Natural killer cell (primary cell): ENCODE measurements around the gene ZNF337. TPM values are rescaled to one million over a fixed set of nuclear protein-coding genes. Genes with fewer than 3 reads are reported as not detected.
A peak's percentile ranks its signal among the peaks of the same experiment; 100 is the strongest.
"Not testable (repeated sequence)": the region's sequence is repeated elsewhere in the genome, so short reads cannot be mapped to it uniquely, and the experiment has no call there.

ENCODE experiments used
- ATAC-seq, 3 donors: fragments of 150-1000 bp in 2 of 3; fragments of 200-7000 bp in 1 of 3; cut with Tn5 transposase; 1 replicate in 1 of 3; 2 replicates in 2 of 3; pipeline ENCODE4 v1.10.0; 2021; ENCODE audit warnings: mild to moderate bottlenecking in 2 of 3, moderate library complexity in 2 of 3
- DNase-seq, 2 donors: peaks; one replicate each; pipeline versions ENCODE4 v3.0.0 to v3.0.0-alpha.2; 2013 to 2021; ENCODE audit warnings: mixed read lengths in 1 of 2
- H3K27ac ChIP-seq: one replicate; pipeline ENCODE4 v1.5.1; 2013; ENCODE audit warnings: mild to moderate bottlenecking, low read length
- H3K27me3 ChIP-seq: one replicate; pipeline ENCODE4 v1.6.1; 2013; ENCODE audit warnings: low read length; ENCODE audit not compliant: control insufficient read depth, insufficient read depth
- H3K36me3 ChIP-seq: one replicate; pipeline ENCODE4 v1.6.1; 2013; ENCODE audit warnings: low read length; ENCODE audit not compliant: control insufficient read depth, insufficient read depth
- H3K4me1 ChIP-seq: one replicate; pipeline ENCODE4 v1.6.1; 2013; ENCODE audit warnings: low read length; ENCODE audit not compliant: control insufficient read depth, insufficient read depth
- H3K4me3 ChIP-seq: one replicate; pipeline ENCODE4 v1.5.1; 2013; ENCODE audit warnings: low read length
- H3K9me3 ChIP-seq: one replicate; pipeline ENCODE4 v1.6.1; 2013; ENCODE audit warnings: low read length; ENCODE audit not compliant: control insufficient read depth, insufficient read depth
- H3K27ac Mint-ChIP-seq, 2 donors: one replicate each; pipeline ENCODE4 v1.8.0; 2022; ENCODE audit warnings: mild to moderate bottlenecking in 2 of 2, mixed read lengths in 2 of 2, moderate library complexity in 1 of 2
- H3K27me3 Mint-ChIP-seq, 2 donors: one replicate each; pipeline ENCODE4 v1.8.0; 2022; ENCODE audit warnings: low read depth in 2 of 2, mixed read lengths in 2 of 2
- H3K36me3 Mint-ChIP-seq: one replicate; pipeline ENCODE4 v1.8.0; 2022; ENCODE audit warnings: mixed read lengths
- H3K4me1 Mint-ChIP-seq, 2 donors: one replicate each; pipeline ENCODE4 v1.8.0; 2022; ENCODE audit warnings: mixed read lengths in 2 of 2
- H3K4me3 Mint-ChIP-seq: one replicate; pipeline ENCODE4 v1.8.0; 2022; ENCODE audit warnings: mild to moderate bottlenecking, moderate library complexity, mixed read lengths
- H3K9me3 Mint-ChIP-seq, 2 donors: one replicate each; pipeline ENCODE4 v1.8.0; 2022; ENCODE audit warnings: mixed read lengths in 2 of 2
- WGBS: methylation state at CpG from one replicate; pipeline ENCODE4 v1.1.7; 2013; ENCODE audit warnings: missing lambda C conversion rate; ENCODE audit not compliant: insufficient coverage; 5-methylcytosine and 5-hydroxymethylcytosine counted together
- intact Hi-C: fragments of 100-400 bp; cut with micrococcal nuclease; formaldehyde crosslinking; loops from one replicate; pipeline ENCODE4 v1.14.2; 2022
- total RNA-seq, 4 donors: library from RNA; stranded (reverse); fragments of 120-200 nt in 1 of 4; gene quantifications; one replicate each; pipeline versions ENCODE4 v1.2.3 to v1.2.4, GENCODE V29; 2013 to 2022
- TF ChIP-seq, protein P1 (sequence below): fragments of 200-600 bp; IDR thresholded peaks from one replicate; pipeline ENCODE4 v1.8.0; 2022; ENCODE audit warnings: antibody characterized with exemption

Gene ZNF337
- total RNA-seq, 3 donors from 2014 or later (not counting 1 experiment from before 2014, with no cell fraction given), result 17.6 to 25.3 (median 18.0) TPM

DNA sequence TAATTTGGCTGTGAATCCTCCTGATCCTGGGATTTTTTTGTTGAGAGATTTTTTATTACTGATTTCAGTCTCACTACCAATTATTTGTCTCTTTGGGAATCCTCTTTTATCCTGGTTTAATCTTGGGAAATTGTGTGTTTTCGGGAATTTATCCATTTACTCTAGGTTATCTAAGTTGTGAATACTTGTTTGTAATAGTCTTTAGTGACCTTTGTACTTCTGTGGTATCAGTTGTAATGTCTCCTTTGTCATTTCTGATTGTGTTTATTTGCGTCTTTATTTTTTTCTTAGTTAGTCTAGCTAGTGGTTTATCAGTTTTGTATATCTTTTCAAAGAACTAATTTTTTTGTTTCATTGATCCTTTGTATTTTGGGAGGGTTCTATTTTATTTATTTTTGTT, 27.3 kb upstream of the ZNF337 start:
- H3K27ac ChIP-seq, result no peak overlapping the region
- WGBS, result 100% methylated on average over 1 of the region's 2 CpGs
- peaks cover 10% of the 10 kb centered on the region for H3K9me3 ChIP-seq
- H3K27me3 Mint-ChIP-seq, result no peaks in the 10 kb centered on the region
- H3K9me3 Mint-ChIP-seq, result peaks cover 2 to 6% of the 10 kb centered on the region in 2 donors
- DNase-seq (no peak), ATAC-seq (no peak)
- no peak overlapping the region for H3K27ac Mint-ChIP-seq
- H3K36me3 ChIP-seq, result no peaks in the 10 kb centered on the region
- no peaks in the 10 kb centered on the region for H3K27me3 ChIP-seq
- H3K4me3 Mint-ChIP-seq, result no peak overlapping the region
- H3K4me3 ChIP-seq, result no peak overlapping the region
- TF ChIP-seq, protein P1, sequence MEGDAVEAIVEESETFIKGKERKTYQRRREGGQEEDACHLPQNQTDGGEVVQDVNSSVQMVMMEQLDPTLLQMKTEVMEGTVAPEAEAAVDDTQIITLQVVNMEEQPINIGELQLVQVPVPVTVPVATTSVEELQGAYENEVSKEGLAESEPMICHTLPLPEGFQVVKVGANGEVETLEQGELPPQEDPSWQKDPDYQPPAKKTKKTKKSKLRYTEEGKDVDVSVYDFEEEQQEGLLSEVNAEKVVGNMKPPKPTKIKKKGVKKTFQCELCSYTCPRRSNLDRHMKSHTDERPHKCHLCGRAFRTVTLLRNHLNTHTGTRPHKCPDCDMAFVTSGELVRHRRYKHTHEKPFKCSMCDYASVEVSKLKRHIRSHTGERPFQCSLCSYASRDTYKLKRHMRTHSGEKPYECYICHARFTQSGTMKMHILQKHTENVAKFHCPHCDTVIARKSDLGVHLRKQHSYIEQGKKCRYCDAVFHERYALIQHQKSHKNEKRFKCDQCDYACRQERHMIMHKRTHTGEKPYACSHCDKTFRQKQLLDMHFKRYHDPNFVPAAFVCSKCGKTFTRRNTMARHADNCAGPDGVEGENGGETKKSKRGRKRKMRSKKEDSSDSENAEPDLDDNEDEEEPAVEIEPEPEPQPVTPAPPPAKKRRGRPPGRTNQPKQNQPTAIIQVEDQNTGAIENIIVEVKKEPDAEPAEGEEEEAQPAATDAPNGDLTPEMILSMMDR, result no peak
- intact Hi-C loops, result no loop called here
- H3K36me3 Mint-ChIP-seq, result peaks cover 15% of the 10 kb centered on the region
- H3K4me1 Mint-ChIP-seq, result peaks cover 20 to 26% of the 10 kb centered on the region in 2 donors
- peaks cover 10% of the 10 kb centered on the region for H3K4me1 ChIP-seq

- Histone ChIP-seq H3K36me3 (no peaks in the 10 kb centered on the region), H3K4me3 (no peak overlapping the region), H3K27ac (no peak overlapping the region), H3K9me3 (no peaks in the 10 kb centered on the region), H3K27me3 (no peaks in the 10 kb centered on the region), H3K4me1 (peaks cover 14% of the 10 kb centered on the region)
- H3K9me3 Mint-ChIP-seq, result peaks cover 2 to 5% of the 10 kb centered on the region in 2 donors
- WGBS, result 95% methylated on average over 7 of the region's 7 CpGs
- peaks cover 9 to 15% of the 10 kb centered on the region in 2 donors for H3K4me1 Mint-ChIP-seq
- no peaks in the 10 kb centered on the region for H3K27me3 Mint-ChIP-seq
- DNase-seq (no peak), ATAC-seq (no peak)
- intact Hi-C loops, result no loop called here
- TF ChIP-seq, protein P1, result no peak
- H3K27ac Mint-ChIP-seq, result no peak overlapping the region
- H3K4me3 Mint-ChIP-seq, result no peak overlapping the region
- peaks cover 7% of the 10 kb centered on the region for H3K36me3 Mint-ChIP-seq
Measured at GRCh38 chr20:25720285-25720684, 23.6 kb upstream of the ZNF337 start.

DNA sequence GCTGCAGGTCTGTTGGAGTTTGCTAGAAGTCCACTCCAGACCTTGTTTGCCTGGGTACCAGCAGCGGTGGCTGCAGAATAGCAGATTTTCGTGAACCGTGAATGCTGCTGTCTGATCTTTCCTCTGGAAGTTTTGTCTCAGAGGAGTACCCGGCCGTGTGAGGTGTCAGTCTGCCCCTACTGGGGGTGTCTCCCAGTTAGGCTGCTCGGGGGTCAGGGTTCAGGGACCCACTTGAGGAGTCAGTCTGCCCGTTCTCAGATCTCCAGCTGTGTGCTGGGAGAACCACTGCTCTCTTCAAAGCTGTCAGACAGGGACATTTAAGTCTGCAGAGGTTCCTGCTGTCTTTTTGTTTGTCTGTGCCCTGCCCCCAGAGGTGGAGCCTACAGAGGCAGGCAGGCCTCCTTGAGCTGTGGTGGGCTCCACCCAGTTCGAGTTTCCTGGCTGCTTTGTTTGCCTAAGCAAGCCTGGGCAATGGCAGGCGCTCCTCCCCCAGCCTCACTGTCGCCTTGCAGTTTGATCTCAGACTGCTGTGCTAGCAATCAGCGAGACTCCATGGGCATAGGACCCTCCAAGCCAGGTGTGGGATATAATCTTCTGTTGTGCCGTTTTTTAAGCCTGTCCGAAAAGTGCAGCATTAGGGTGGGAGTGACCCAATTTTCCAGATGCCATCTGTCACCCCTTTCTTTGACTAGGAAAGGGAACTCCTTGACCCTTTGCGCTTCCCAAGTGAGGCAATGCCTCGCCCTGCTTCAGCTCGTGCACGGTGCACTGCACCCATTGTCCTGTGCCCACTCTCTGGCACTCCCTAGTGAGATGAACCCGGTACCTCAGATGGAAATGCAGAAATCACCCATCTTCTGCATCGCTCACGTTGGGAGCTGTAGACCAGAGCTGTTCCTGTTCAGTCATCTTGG, 22.5 kb upstream of the ZNF337 start:
- H3K4me1 ChIP-seq, result peaks cover 14% of the 10 kb centered on the region
- H3K9me3 Mint-ChIP-seq, H3K27me3 ChIP-seq, intact Hi-C loops, H3K27ac ChIP-seq, H3K36me3 Mint-ChIP-seq, H3K4me3 ChIP-seq, H3K27me3 Mint-ChIP-seq, H3K36me3 ChIP-seq, ATAC-seq, H3K9me3 ChIP-seq: not testable (repeated sequence)
- H3K27ac Mint-ChIP-seq, result peak overlapping the region; percentile 23 to 56
- WGBS, result 82% methylated on average over 20 of the region's 20 CpGs
- DNase-seq, result peak in 1 of 2 donors; percentile 51
- H3K4me1 Mint-ChIP-seq, result peaks cover 9 to 12% of the 10 kb centered on the region in 2 donors
- H3K4me3 Mint-ChIP-seq, result peak overlapping the region; percentile 70

DNA sequence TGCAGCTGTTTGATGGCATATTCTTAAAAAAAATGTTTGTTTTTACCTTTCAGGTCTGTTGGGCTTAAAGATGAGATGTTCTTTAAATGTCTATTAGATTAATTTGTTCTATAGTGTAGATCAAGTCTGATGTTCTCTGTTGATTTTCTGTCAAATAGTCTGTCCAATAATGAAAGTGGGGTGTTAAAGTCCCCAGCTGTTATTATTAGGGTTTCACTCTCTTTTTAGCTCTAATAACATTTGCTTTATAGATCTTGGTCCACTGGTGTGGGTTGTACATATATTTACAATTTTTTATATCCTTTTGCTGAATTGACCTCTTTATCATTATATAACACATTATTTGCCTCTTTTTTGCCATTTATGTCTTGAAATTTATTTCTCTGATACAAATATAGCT, 11.0 kb upstream of the ZNF337 start:
- Histone ChIP-seq H3K27me3 (no peaks in the 10 kb centered on the region), H3K9me3 (no peaks in the 10 kb centered on the region), H3K4me3 (no peak overlapping the region), H3K4me1 (peaks cover 9% of the 10 kb centered on the region), H3K36me3 (no peaks in the 10 kb centered on the region), H3K27ac (no peak overlapping the region)
- TF ChIP-seq, protein P1, result no peak
- ATAC-seq (no peak), DNase-seq (no peak)
- peaks cover 0 to 4% of the 10 kb centered on the region in 2 donors for H3K27me3 Mint-ChIP-seq
- peaks cover 2 to 8% of the 10 kb centered on the region in 2 donors for H3K9me3 Mint-ChIP-seq
- peaks cover 7% of the 10 kb centered on the region for H3K36me3 Mint-ChIP-seq
- intact Hi-C loops, result no loop called here
- no peak overlapping the region for H3K27ac Mint-ChIP-seq
- H3K4me3 Mint-ChIP-seq, result no peak overlapping the region
- H3K4me1 Mint-ChIP-seq, result peaks cover 13% of the 10 kb centered on the region in 2 donors
